ENCODE results near the gene SH3BP5. TPM values are rescaled to one million over a fixed set of nuclear protein-coding genes. Genes with fewer than 3 reads are reported as not detected.
A peak's percentile ranks its signal among the peaks of the same experiment; 100 is the strongest.

Gene SH3BP5
- total and polyA plus RNA-seq, 3 donors from 2014 or later, result 86.7 to 126 (median 102) TPM

GRCh38 chr3:15214758-15215157 is 117.6 kb downstream of the SH3BP5 start:
- WGBS, 2 donors, result 86 to 94% methylated on average over 1 of the region's 1 CpG
- Histone ChIP-seq H3K9me3 (no peaks in the 10 kb centered on the region), H3K27me3 (no peaks in the 10 kb centered on the region), H3K27ac (no peak overlapping the region), H3K4me1 (no peaks in the 10 kb centered on the region), H3K36me3 (ENCODE audit: low read depth, missing control alignments) (no peaks in the 10 kb centered on the region), H3K4me3 (no peak overlapping the region)
- DNase-seq, result no peak
- intact Hi-C loops (cut with DNase I; ENCODE audit: low total_unique reads), result no loop called here
- TF ChIP-seq, protein P1, sequence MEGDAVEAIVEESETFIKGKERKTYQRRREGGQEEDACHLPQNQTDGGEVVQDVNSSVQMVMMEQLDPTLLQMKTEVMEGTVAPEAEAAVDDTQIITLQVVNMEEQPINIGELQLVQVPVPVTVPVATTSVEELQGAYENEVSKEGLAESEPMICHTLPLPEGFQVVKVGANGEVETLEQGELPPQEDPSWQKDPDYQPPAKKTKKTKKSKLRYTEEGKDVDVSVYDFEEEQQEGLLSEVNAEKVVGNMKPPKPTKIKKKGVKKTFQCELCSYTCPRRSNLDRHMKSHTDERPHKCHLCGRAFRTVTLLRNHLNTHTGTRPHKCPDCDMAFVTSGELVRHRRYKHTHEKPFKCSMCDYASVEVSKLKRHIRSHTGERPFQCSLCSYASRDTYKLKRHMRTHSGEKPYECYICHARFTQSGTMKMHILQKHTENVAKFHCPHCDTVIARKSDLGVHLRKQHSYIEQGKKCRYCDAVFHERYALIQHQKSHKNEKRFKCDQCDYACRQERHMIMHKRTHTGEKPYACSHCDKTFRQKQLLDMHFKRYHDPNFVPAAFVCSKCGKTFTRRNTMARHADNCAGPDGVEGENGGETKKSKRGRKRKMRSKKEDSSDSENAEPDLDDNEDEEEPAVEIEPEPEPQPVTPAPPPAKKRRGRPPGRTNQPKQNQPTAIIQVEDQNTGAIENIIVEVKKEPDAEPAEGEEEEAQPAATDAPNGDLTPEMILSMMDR (IDR thresholded peaks at IDR 0.05), result no peak
- no peak for TF ChIP-seq POLR2A (IDR thresholded peaks at IDR 0.05)

GRCh38 chr3:15211937-15212336 is 120.4 kb downstream of the SH3BP5 start:
- H3K27me3 ChIP-seq, result no peaks in the 10 kb centered on the region
- no peaks in the 10 kb centered on the region for H3K36me3 ChIP-seq (ENCODE audit: low read depth, missing control alignments)
- H3K27ac ChIP-seq, result no peak overlapping the region
- no peak overlapping the region for H3K4me3 ChIP-seq
- peaks cover 11% of the 10 kb centered on the region for H3K4me1 ChIP-seq
- intact Hi-C loops (cut with DNase I; ENCODE audit: low total_unique reads), result no loop called here
- TF ChIP-seq POLR2A (IDR thresholded peaks at IDR 0.05), result no peak
- TF ChIP-seq, protein P1 (IDR thresholded peaks at IDR 0.05), result no peak
- DNase-seq, result no peak
- no peaks in the 10 kb centered on the region for H3K9me3 ChIP-seq

DNA sequence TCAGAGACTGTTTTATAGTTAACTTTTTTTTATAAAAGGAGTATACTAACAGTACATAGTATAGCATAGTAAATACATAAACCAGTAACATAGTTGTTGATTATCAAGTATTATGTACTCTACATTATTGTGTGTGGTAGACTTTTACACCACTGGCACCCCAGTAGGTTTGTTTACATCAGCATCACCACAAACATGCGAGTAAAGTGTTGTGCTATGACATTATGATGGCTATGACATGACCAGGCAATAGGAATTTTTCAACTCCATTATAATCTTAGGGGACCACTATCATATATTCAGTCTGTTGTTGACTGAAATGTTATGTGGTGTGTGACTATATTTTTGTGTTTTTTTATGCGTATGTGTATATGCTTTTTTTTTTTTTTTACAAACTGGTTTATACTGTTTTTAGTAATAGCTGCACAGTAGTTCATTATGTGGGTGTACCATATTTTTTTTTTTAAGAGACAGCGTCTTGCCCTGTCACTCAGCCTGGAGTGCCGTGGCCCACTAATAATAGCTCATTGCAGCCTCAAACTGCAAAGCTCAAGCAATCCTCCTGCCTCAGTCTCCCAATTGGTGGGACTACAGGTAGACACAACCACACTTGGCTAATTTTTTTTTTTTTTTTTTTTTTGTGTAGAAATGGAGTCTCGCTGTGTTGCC is 124.4 kb downstream of the SH3BP5 start:
- Histone ChIP-seq H3K27ac (no peak overlapping the region), H3K9me3 (no peaks in the 10 kb centered on the region), H3K4me3 (peak overlapping the region in 1 of 2 donors; percentile 90), H3K27me3 (no peaks in the 10 kb centered on the region), H3K4me1 (peaks cover 16% of the 10 kb centered on the region), H3K36me3 (ENCODE audit: low read depth, missing control alignments) (no peaks in the 10 kb centered on the region)
- DNase-seq, result no peak
- intact Hi-C loops (cut with DNase I; ENCODE audit: low total_unique reads), result no loop called here
- WGBS, 2 donors, result 67 to 71% methylated on average over 5 of the region's 5 CpGs
- TF ChIP-seq, protein P1 (IDR thresholded peaks at IDR 0.05), result no peak
- TF ChIP-seq POLR2A (IDR thresholded peaks at IDR 0.05), result no peak

DNA sequence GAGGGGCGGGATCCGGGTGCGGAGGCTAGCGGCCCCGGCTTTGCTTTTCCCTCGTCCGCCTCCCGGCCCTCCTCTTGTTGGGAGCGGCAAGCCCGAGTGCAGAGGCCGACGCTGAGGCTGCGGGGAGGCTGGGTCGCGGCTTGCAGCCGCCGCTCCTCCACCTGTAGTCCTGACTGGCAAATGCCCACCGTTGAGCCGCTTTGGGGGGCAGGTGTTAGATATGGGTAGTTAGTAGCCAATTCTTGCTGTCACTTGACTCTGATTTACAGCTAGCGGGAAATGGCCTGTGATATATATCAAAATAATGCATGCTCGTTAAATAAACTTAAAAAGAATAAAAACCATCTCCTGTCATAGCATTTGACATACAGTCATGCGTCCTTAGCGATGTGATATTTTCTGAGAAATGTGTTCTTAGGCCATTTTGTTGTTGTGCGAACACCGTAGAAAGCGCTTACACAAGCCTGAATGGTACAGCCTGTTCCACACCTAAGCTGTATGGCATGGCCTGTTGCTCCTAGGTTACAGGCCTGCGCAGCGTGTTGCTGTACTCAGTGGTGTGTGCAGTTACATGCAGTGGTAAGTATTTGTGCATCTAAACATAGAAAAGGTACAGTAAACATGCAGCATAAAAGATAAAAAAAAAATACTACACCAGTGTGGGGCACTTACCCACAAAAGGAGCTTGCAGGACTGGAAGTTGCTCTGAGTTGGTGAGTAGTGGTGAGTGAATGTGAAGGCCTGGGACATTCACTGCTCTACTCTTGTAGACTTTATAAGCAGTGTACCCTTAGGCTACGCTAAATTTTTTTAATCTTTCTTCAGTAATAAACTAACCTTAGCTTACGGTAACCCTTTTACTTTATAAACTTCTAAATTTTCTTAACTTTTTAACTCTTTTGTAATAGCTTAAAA is 125.5 kb downstream of the SH3BP5 start:
- 1 to 2% methylated on average over 13 to 30 of the region's 30 CpGs for WGBS, 2 donors
- peak overlapping the region; percentile 89 to 95 for H3K27ac ChIP-seq
- H3K4me3 ChIP-seq, result peak overlapping the region; percentile 85 to 90
- H3K4me1 ChIP-seq, result peaks cover 16% of the 10 kb centered on the region
- no peaks in the 10 kb centered on the region for H3K36me3 ChIP-seq (ENCODE audit: low read depth, missing control alignments)
- peak; percentile 55 for DNase-seq
- intact Hi-C loops (cut with DNase I; ENCODE audit: low total_unique reads), result no loop called here
- H3K9me3 ChIP-seq, result no peaks in the 10 kb centered on the region
- H3K27me3 ChIP-seq, result no peaks in the 10 kb centered on the region
- TF ChIP-seq, protein P1 (IDR thresholded peaks at IDR 0.05), result no peak
- no peak for TF ChIP-seq POLR2A (IDR thresholded peaks at IDR 0.05)
